Measurements from ENCODE around the gene STC2. TPM values are rescaled to one million over a fixed set of nuclear protein-coding genes. Genes with fewer than 3 reads are reported as not detected.

The STC2 gene
- total and polyA plus RNA-seq, 10 of the 15 experiments (the other 5 are each of a cell fraction or from before 2014, with no cell fraction given): 0.05 to 4.8 (median 2.0) TPM

- ChIA-PET POLR2A (no interaction called here), RAD21 (ENCODE audit: unreplicated experiment) (no interaction called here), SMC1A (ENCODE audit: uncharacterized antibody, unreplicated experiment) (interaction anchor here (0.9 kb wide), 1 partner anchor 640 kb away, joined by 3 read pairs; no protein-coding TSS in a partner anchor), CTCF (no interaction called here)
- BruUV-seq (replicated peaks): no TSS peak
- no peaks in the 10 kb centered on the region for H4K20me1 ChIP-seq (ENCODE audit: control insufficient read depth, insufficient read depth)
- H3K27me3 ChIP-seq (replicated peaks in 1 of 2; ENCODE audit: control insufficient read depth in 2 of 2, insufficient read depth in 2 of 2, low read length in 1 of 2): no peaks in the 10 kb centered on the region; a peak in 1 of 4 replicates
- DNase-seq (ENCODE audit: low read depth, low spot score) (no peak), FAIRE-seq (no peak), ATAC-seq (no peak)
- H2AFZ ChIP-seq (ENCODE audit: control insufficient read depth, low read depth, low read length): no peak overlapping the region
- no peak overlapping the region for H3K4me3 ChIP-seq
- H3K36me3 ChIP-seq (ENCODE audit: control insufficient read depth in 2 of 2, insufficient read depth in 2 of 2, low read length in 1 of 2): no peaks in the 10 kb centered on the region
- intact Hi-C loops (cut with micrococcal nuclease; ENCODE audit: unreplicated experiment) (no loop called here), in situ Hi-C loops (cut with MboI) (no loop called here)
- no peaks in the 10 kb centered on the region for H3K4me1 ChIP-seq (ENCODE audit: control insufficient read depth, insufficient read depth, low read length)
- no peak overlapping the region for H3K4me2 ChIP-seq (ENCODE audit: control insufficient read depth, insufficient read depth)
- no peaks in the 10 kb centered on the region for H3K79me2 ChIP-seq (ENCODE audit: control insufficient read depth, insufficient read depth, low read length)
- H3K9me3 ChIP-seq (replicated peaks; ENCODE audit: control insufficient read depth, insufficient read depth, low read length): no peaks in the 10 kb centered on the region
- WGBS (ENCODE audit: insufficient coverage, insufficient replicate concordance, low lambda C conversion rate, missing lambda C conversion rate): 59% methylated on average over 11 of the region's 11 CpGs
- H3K9ac ChIP-seq (ENCODE audit: control insufficient read depth, insufficient read depth, low read length): no peak overlapping the region
- no peak overlapping the region for H3K27ac ChIP-seq (ENCODE audit: control insufficient read depth, insufficient read depth)
- TF ChIP-seq YY1 (IDR thresholded peaks at IDR 0.05; ENCODE audit: low read depth, low read length) (no peak), GABPA (IDR thresholded peaks at IDR 0.05; ENCODE audit: low read depth) (no peak), MEF2A (IDR thresholded peaks at IDR 0.05; ENCODE audit: insufficient read depth, low read depth, low read length) (no peak), SP1 (IDR thresholded peaks at IDR 0.05; ENCODE audit: low read depth, low read length) (no peak), ZNF622 (IDR thresholded peaks at IDR 0.05) (no peak), LARP7 (IDR thresholded peaks at IDR 0.05) (no peak), PBX3 (IDR thresholded peaks at IDR 0.05; ENCODE audit: insufficient replicate concordance, low read depth, low read length) (no peak), ZNF24 (IDR thresholded peaks at IDR 0.05) (no peak), TAF1 (IDR thresholded peaks at IDR 0.05; ENCODE audit: borderline replicate concordance, low read depth, low read length) (no peak), KAT2A (conservative IDR thresholded peaks at IDR 0.05; ENCODE audit: control insufficient read depth, low read depth, low read length) (no peak), SIX5 (IDR thresholded peaks at IDR 0.05; ENCODE audit: low read depth, low read length, severe bottlenecking) (no peak), KDM1A (IDR thresholded peaks at IDR 0.05; ENCODE audit: borderline replicate concordance) (no peak), CHD2 (IDR thresholded peaks at IDR 0.05; ENCODE audit: borderline replicate concordance, low read depth, low read length) (no peak)
- TF ChIP-seq, protein P1, sequence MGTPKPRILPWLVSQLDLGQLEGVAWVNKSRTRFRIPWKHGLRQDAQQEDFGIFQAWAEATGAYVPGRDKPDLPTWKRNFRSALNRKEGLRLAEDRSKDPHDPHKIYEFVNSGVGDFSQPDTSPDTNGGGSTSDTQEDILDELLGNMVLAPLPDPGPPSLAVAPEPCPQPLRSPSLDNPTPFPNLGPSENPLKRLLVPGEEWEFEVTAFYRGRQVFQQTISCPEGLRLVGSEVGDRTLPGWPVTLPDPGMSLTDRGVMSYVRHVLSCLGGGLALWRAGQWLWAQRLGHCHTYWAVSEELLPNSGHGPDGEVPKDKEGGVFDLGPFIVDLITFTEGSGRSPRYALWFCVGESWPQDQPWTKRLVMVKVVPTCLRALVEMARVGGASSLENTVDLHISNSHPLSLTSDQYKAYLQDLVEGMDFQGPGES (IDR thresholded peaks at IDR 0.05): no peak
- TF ChIP-seq, protein P2, sequence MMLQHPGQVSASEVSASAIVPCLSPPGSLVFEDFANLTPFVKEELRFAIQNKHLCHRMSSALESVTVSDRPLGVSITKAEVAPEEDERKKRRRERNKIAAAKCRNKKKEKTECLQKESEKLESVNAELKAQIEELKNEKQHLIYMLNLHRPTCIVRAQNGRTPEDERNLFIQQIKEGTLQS (IDR thresholded peaks at IDR 0.05; ENCODE audit: borderline replicate concordance, extremely low read depth, low read depth, low read length): no peak
- TF ChIP-seq, protein P3, sequence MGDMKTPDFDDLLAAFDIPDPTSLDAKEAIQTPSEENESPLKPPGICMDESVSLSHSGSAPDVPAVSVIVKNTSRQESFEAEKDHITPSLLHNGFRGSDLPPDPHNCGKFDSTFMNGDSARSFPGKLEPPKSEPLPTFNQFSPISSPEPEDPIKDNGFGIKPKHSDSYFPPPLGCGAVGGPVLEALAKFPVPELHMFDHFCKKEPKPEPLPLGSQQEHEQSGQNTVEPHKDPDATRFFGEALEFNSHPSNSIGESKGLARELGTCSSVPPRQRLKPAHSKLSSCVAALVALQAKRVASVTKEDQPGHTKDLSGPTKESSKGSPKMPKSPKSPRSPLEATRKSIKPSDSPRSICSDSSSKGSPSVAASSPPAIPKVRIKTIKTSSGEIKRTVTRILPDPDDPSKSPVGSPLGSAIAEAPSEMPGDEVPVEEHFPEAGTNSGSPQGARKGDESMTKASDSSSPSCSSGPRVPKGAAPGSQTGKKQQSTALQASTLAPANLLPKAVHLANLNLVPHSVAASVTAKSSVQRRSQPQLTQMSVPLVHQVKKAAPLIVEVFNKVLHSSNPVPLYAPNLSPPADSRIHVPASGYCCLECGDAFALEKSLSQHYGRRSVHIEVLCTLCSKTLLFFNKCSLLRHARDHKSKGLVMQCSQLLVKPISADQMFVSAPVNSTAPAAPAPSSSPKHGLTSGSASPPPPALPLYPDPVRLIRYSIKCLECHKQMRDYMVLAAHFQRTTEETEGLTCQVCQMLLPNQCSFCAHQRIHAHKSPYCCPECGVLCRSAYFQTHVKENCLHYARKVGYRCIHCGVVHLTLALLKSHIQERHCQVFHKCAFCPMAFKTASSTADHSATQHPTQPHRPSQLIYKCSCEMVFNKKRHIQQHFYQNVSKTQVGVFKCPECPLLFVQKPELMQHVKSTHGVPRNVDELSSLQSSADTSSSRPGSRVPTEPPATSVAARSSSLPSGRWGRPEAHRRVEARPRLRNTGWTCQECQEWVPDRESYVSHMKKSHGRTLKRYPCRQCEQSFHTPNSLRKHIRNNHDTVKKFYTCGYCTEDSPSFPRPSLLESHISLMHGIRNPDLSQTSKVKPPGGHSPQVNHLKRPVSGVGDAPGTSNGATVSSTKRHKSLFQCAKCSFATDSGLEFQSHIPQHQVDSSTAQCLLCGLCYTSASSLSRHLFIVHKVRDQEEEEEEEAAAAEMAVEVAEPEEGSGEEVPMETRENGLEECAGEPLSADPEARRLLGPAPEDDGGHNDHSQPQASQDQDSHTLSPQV (IDR thresholded peaks at IDR 0.05): no peak
- TF ChIP-seq, protein P4, sequence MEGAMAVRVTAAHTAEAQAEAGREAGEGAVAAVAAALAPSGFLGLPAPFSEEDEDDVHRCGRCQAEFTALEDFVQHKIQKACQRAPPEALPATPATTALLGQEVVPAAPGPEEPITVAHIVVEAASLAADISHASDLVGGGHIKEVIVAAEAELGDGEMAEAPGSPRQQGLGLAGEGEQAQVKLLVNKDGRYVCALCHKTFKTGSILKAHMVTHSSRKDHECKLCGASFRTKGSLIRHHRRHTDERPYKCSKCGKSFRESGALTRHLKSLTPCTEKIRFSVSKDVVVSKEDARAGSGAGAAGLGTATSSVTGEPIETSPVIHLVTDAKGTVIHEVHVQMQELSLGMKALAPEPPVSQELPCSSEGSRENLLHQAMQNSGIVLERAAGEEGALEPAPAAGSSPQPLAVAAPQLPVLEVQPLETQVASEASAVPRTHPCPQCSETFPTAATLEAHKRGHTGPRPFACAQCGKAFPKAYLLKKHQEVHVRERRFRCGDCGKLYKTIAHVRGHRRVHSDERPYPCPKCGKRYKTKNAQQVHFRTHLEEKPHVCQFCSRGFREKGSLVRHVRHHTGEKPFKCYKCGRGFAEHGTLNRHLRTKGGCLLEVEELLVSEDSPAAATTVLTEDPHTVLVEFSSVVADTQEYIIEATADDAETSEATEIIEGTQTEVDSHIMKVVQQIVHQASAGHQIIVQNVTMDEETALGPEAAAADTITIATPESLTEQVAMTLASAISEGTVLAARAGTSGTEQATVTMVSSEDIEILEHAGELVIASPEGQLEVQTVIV (IDR thresholded peaks at IDR 0.05; ENCODE audit: borderline replicate concordance, partially characterized antibody): no peak
These were observed 11.1 kb upstream of the STC2 start for GRCh38 chr5:173339286-173339685.

All from GM12878 (cell line).